ENCODE results near the gene TMEM218.

GRCh38 chr11:125123947-125124617, 12.7 kb upstream of the TMEM218 start:
- no peak for TF ChIP-seq GATA2 (IDR thresholded peaks at IDR 0.05; ENCODE audit: low read depth, low read length)
- TF ChIP-seq GATA3 (IDR thresholded peaks at IDR 0.05; ENCODE audit: low read depth, low read length) = no peak

Data from SH-SY5Y (cell line).